B cell (primary cell): ENCODE data around the gene TMEM125.

ENCODE experiments used
- CTCF ChIP-seq: fragments of 200-600 bp; IDR thresholded peaks from one replicate; pipeline ENCODE4 v1.8.0; 2022; ENCODE audit warnings: antibody characterized with exemption, mild to moderate bottlenecking
- EZH2 ChIP-seq: IDR thresholded peaks from 2 replicates; pipeline ENCODE4 v1.6.1; 2012; ENCODE audit warnings: borderline replicate concordance, low read depth, mild to moderate bottlenecking, moderate library complexity, low read length; ENCODE audit not compliant: insufficient read depth, poor library complexity, severe bottlenecking

GRCh38 chr1:43284065-43284464 lies 14.3 kb downstream of the TMEM125 start:
- TF ChIP-seq CTCF: no peak
- TF ChIP-seq EZH2: no peak
